Left lung (tissue), 10 donors: Measurements from ENCODE around the gene PLXNA1. TPM values are rescaled to one million over a fixed set of nuclear protein-coding genes. Genes with fewer than 3 reads are reported as not detected.

Experiments used
- ATAC-seq: fragments of 200-7000 bp; cut with Tn5 transposase; one replicate; pipeline ENCODE4 v1.9.1; 2020; ENCODE audit warnings: moderate library complexity
- DNase-seq, 4 donors: peaks; one replicate each; pipeline ENCODE4 v3.0.0-alpha.2; 2013 to 2020
- H3K27ac ChIP-seq, 2 donors: fragments of 200-600 bp; sonication (generic) in 1 of 2; one replicate each; pipeline versions ENCODE4 v1.5.0 to v1.8.0; 2020 to 2021
- H3K27me3 ChIP-seq, 2 donors: fragments of 200-600 bp; sonication (generic) in 1 of 2; one replicate each; pipeline versions ENCODE4 v1.5.0 to v1.8.0; 2020 to 2021
- H3K36me3 ChIP-seq, 2 donors: fragments of 200-600 bp; sonication (generic) in 1 of 2; one replicate each; pipeline versions ENCODE4 v1.5.0 to v1.8.0; 2020 to 2021
- H3K4me1 ChIP-seq, 2 donors: fragments of 200-600 bp; one replicate each; pipeline ENCODE4 v1.8.0; 2021
- H3K4me3 ChIP-seq, 2 donors: fragments of 200-600 bp; sonication (generic) in 1 of 2; one replicate each; pipeline versions ENCODE4 v1.5.0 to v1.8.0; 2020 to 2021; ENCODE audit warnings: mild to moderate bottlenecking in 1 of 2
- H3K9me3 ChIP-seq, 2 donors: fragments of 200-600 bp; sonication (generic) in 1 of 2; one replicate each; pipeline versions ENCODE4 v1.5.0 to v1.8.0; 2020 to 2021
- intact Hi-C, 2 donors: fragments of 100-400 bp; cut with DNase I; formaldehyde crosslinking; loops; one replicate each; pipeline versions ENCODE4 v1.11.2 to v1.14.2; 2022
- polyA plus RNA-seq, 6 donors: library from polyadenylated mRNA; unstranded; fragments of 120-200 nt; gene quantifications; one replicate each; pipeline ENCODE4 v1.2.1, GENCODE V29; 2013; ENCODE audit not compliant: insufficient read length in 6 of 6
- total RNA-seq, 2 donors: library from RNA; stranded (reverse); fragmentation: NEBNext Ultra II Directional; extraction: Animal tissue kit (Norgen Biotek cat#: 25700); gene quantifications; one replicate each; pipeline ENCODE4 v1.2.1, GENCODE V29; 2021
- TF ChIP-seq, protein P1 (sequence below), 2 donors: fragments of 200-600 bp; sonication (generic) in 1 of 2; IDR thresholded peaks; one replicate each; pipeline versions ENCODE4 v1.5.0 to v1.8.0; 2021; ENCODE audit warnings: antibody characterized with exemption in 2 of 2
- donor health status: DM: no; HTN: yes; CAD: no.
- donor health status: DM: no; HTN: no; CAD: no.

The PLXNA1 gene
- total and polyA plus RNA-seq, 8 donors: 27.2 to 64.6 (median 32.0) TPM

DNA sequence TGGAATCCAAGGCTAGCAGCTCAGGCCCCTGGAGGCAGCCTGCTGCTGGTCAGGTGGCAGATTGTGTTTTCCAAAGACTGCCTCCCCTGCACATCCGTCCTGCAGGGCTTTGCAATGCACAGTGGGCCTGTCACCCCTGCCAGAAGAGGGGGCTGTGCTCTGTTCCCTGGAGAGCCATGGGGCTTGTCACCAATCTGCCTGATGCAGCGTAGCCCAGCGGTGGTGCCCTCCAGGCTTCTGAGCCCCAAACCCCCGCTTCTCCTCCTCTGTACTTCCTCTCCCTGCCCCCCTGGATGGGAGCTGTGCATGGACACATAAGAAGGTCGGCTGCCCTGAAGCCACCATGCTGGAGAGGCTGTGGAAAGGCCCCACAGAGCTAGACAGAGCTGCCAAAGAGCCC, 10.0 kb upstream of the PLXNA1 start:
- Histone ChIP-seq H3K36me3 (no peaks in the 10 kb centered on the region), H3K4me3 (no peak overlapping the region), H3K4me1 (no peaks in the 10 kb centered on the region), H3K9me3 (peaks cover 0 to 17% of the 10 kb centered on the region in 2 donors), H3K27ac (no peak overlapping the region), H3K27me3 (peaks cover 0 to 5% of the 10 kb centered on the region in 2 donors)
- DNase-seq (peak in 1 of 4 donors; percentile 48), ATAC-seq (no peak)
- intact Hi-C loops: no loop called here
- TF ChIP-seq, protein P1, sequence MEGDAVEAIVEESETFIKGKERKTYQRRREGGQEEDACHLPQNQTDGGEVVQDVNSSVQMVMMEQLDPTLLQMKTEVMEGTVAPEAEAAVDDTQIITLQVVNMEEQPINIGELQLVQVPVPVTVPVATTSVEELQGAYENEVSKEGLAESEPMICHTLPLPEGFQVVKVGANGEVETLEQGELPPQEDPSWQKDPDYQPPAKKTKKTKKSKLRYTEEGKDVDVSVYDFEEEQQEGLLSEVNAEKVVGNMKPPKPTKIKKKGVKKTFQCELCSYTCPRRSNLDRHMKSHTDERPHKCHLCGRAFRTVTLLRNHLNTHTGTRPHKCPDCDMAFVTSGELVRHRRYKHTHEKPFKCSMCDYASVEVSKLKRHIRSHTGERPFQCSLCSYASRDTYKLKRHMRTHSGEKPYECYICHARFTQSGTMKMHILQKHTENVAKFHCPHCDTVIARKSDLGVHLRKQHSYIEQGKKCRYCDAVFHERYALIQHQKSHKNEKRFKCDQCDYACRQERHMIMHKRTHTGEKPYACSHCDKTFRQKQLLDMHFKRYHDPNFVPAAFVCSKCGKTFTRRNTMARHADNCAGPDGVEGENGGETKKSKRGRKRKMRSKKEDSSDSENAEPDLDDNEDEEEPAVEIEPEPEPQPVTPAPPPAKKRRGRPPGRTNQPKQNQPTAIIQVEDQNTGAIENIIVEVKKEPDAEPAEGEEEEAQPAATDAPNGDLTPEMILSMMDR (IDR thresholded peaks at IDR 0.05): no peak

- Histone ChIP-seq H3K4me3 (no peak overlapping the region), H3K36me3 (no peaks in the 10 kb centered on the region), H3K9me3 (peaks cover 0 to 17% of the 10 kb centered on the region in 2 donors), H3K4me1 (no peaks in the 10 kb centered on the region), H3K27ac (no peak overlapping the region), H3K27me3 (peaks cover 0 to 10% of the 10 kb centered on the region in 2 donors)
- DNase-seq (no peak), ATAC-seq (no peak)
- TF ChIP-seq, protein P1 (IDR thresholded peaks at IDR 0.05): no peak
- intact Hi-C loops: no loop called here
Observed at GRCh38 chr3:126973814-126974213, 9.1 kb upstream of the PLXNA1 start.

DNA sequence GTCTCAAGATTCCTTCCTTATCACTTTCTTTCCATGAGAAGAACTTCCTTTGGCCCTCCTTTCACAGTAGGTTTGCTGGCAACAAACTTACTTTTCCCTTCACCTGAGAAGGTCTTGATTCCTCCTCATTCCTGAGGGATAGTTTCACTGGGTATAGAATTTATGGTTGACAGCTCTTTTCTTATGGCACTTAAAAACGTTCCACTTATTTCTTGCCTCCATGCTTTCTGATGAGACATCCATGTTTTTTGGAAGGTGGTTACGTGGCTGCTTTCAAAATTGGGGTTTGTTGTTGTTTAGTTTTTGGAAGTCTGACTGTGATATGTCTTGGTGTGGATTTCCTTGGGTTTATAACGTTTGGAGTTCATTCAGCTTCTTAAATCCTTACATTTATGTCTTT, 8.2 kb upstream of the PLXNA1 start:
- Histone ChIP-seq H3K4me3 (no peak overlapping the region), H3K27ac (no peak overlapping the region), H3K9me3 (peaks cover 0 to 17% of the 10 kb centered on the region in 2 donors), H3K27me3 (peaks cover 0 to 19% of the 10 kb centered on the region in 2 donors), H3K36me3 (no peaks in the 10 kb centered on the region), H3K4me1 (no peaks in the 10 kb centered on the region)
- intact Hi-C loops: no loop called here
- TF ChIP-seq, protein P1 (IDR thresholded peaks at IDR 0.05): no peak
- DNase-seq: no peak
- ATAC-seq: no peak

- Histone ChIP-seq H3K4me3 (no peak overlapping the region), H3K36me3 (no peaks in the 10 kb centered on the region), H3K27me3 (peaks cover 0 to 35% of the 10 kb centered on the region in 2 donors), H3K27ac (no peak overlapping the region), H3K9me3 (peaks cover 0 to 17% of the 10 kb centered on the region in 2 donors), H3K4me1 (peaks cover under 1 to 3% of the 10 kb centered on the region in 2 donors)
- ATAC-seq (no peak), DNase-seq (peak in 1 of 4 donors; percentile 51)
- TF ChIP-seq, protein P1 (IDR thresholded peaks at IDR 0.05): no peak
- intact Hi-C loops: no loop called here
Observed at GRCh38 chr3:126976906-126977305, 6.0 kb upstream of the PLXNA1 start.

- Histone ChIP-seq H3K27ac (no peak overlapping the region), H3K27me3 (peaks cover 0 to 43% of the 10 kb centered on the region in 2 donors), H3K4me1 (peaks cover 6 to 10% of the 10 kb centered on the region in 2 donors), H3K4me3 (no peak overlapping the region), H3K9me3 (peaks cover 0 to 17% of the 10 kb centered on the region in 2 donors), H3K36me3 (no peaks in the 10 kb centered on the region)
- intact Hi-C loops: no loop called here
- ATAC-seq: no peak
- TF ChIP-seq, protein P1 (IDR thresholded peaks at IDR 0.05): no peak
- peak in 1 of 4 donors; percentile 61 for DNase-seq
Observed at GRCh38 chr3:126977821-126978220, 5.1 kb upstream of the PLXNA1 start.
